ENCODE measurements around the gene ATF4. TPM values are rescaled to one million over a fixed set of nuclear protein-coding genes. Genes with fewer than 3 reads are reported as not detected.

The ATF4 gene
- total and polyA plus RNA-seq, 2 donors (not counting 3 experiments of a cell fraction or from before 2014, with no cell fraction given): 312 to 668 TPM

GRCh38 chr22:39476664-39477063 lies 43.7 kb upstream of the ATF4 start:
- no peaks in the 10 kb centered on the region for H3K27me3 ChIP-seq (ENCODE audit: control insufficient read depth in 2 of 2, insufficient read depth in 2 of 2, low read length in 2 of 2)
- ChIA-PET POLR2A (no interaction called here), CTCF (interaction anchor here (0.9 to 1.0 kb wide), 2 partner anchors 20 to 40 kb away, joined by 3 read pairs; no protein-coding TSS in a partner anchor)
- intact Hi-C loops (cut with micrococcal nuclease): no loop called here
- H3K79me2 ChIP-seq (ENCODE audit: control insufficient read depth, insufficient read depth, low read length): no peaks in the 10 kb centered on the region
- TF ChIP-seq GATA2 (IDR thresholded peaks at IDR 0.05; ENCODE audit: insufficient read depth, insufficient read length, low read depth, low read length) (no peak), JUN (IDR thresholded peaks at IDR 0.05; ENCODE audit: borderline replicate concordance, insufficient read depth, insufficient read length, low read depth) (no peak), EZH2 (IDR thresholded peaks at IDR 0.05; ENCODE audit: borderline replicate concordance, low read depth, low read length, severe bottlenecking) (no peak), POLR2A (IDR thresholded peaks at IDR 0.05; ENCODE audit: low read depth, low read length) (no peak), POLR2AphosphoS5 (IDR thresholded peaks at IDR 0.05; ENCODE audit: insufficient read depth, low read depth, low read length) (no peak), MAX (IDR thresholded peaks at IDR 0.05; ENCODE audit: insufficient read depth, insufficient read length) (no peak)
- dilution Hi-C loops (cut with MboI; ENCODE audit: extremely low pct_ligation_motif_present, low sequenced_read_pairs): no loop called here
- no peak overlapping the region for H3K9ac ChIP-seq (replicated peaks; ENCODE audit: extremely low read depth, insufficient read depth, low read length)
- no peak overlapping the region for H3K4me3 ChIP-seq (replicated peaks in 1 of 3; ENCODE audit: insufficient read depth in 1 of 3, low read depth in 1 of 3, low read length in 3 of 3)
- H3K4me1 ChIP-seq (ENCODE audit: control insufficient read depth, extremely low read depth, insufficient read depth, low read length): peaks cover 2% of the 10 kb centered on the region
- no peak overlapping the region for H3K27ac ChIP-seq (ENCODE audit: insufficient read depth, low read depth, low read length)
- FAIRE-seq: no peak
- H3K36me3 ChIP-seq (ENCODE audit: control insufficient read depth in 2 of 2, extremely low read depth in 1 of 2, insufficient read depth in 2 of 2, low read length in 2 of 2): no peaks in the 10 kb centered on the region
- H3K4me2 ChIP-seq (ENCODE audit: insufficient read depth, low read length): no peak overlapping the region
- H3K9me3 ChIP-seq (replicated peaks; ENCODE audit: control insufficient read depth, insufficient read depth, low read length): no peaks in the 10 kb centered on the region
- no peak for DNase-seq (ENCODE audit: low read depth, low spot score)
- no TSS peak for BruUV-seq (replicated peaks)
- no peaks in the 10 kb centered on the region for H3K9me1 ChIP-seq (replicated peaks; ENCODE audit: control insufficient read depth, extremely low read depth, insufficient read depth, low read length)
- H4K20me1 ChIP-seq (replicated peaks; ENCODE audit: control insufficient read depth, extremely low read depth, insufficient read depth, low read length): no peaks in the 10 kb centered on the region
- H2AFZ ChIP-seq (ENCODE audit: low read depth, low read length): no peak overlapping the region

- Histone ChIP-seq H3K36me3 (ENCODE audit: control insufficient read depth in 2 of 2, extremely low read depth in 1 of 2, insufficient read depth in 2 of 2, low read length in 2 of 2) (no peaks in the 10 kb centered on the region), H3K79me2 (ENCODE audit: control insufficient read depth, insufficient read depth, low read length) (no peaks in the 10 kb centered on the region), H3K9me3 (replicated peaks; ENCODE audit: control insufficient read depth, insufficient read depth, low read length) (no peaks in the 10 kb centered on the region), H3K4me3 (replicated peaks in 1 of 3; ENCODE audit: insufficient read depth in 1 of 3, low read depth in 1 of 3, low read length in 3 of 3) (no peak overlapping the region), H3K9ac (replicated peaks; ENCODE audit: extremely low read depth, insufficient read depth, low read length) (no peak overlapping the region), H2AFZ (ENCODE audit: low read depth, low read length) (no peak overlapping the region), H4K20me1 (replicated peaks; ENCODE audit: control insufficient read depth, extremely low read depth, insufficient read depth, low read length) (no peaks in the 10 kb centered on the region), H3K9me1 (replicated peaks; ENCODE audit: control insufficient read depth, extremely low read depth, insufficient read depth, low read length) (no peaks in the 10 kb centered on the region), H3K4me2 (ENCODE audit: insufficient read depth, low read length) (no peak overlapping the region), H3K4me1 (ENCODE audit: control insufficient read depth, extremely low read depth, insufficient read depth, low read length) (no peaks in the 10 kb centered on the region), H3K27ac (ENCODE audit: insufficient read depth, low read depth, low read length) (no peak overlapping the region), H3K27me3 (ENCODE audit: control insufficient read depth in 2 of 2, insufficient read depth in 2 of 2, low read length in 2 of 2) (no peaks in the 10 kb centered on the region)
- dilution Hi-C loops (cut with MboI; ENCODE audit: extremely low pct_ligation_motif_present, low sequenced_read_pairs) (no loop called here), intact Hi-C loops (cut with micrococcal nuclease) (no loop called here)
- DNase-seq (ENCODE audit: low read depth, low spot score) (no peak), FAIRE-seq (no peak)
- ChIA-PET CTCF (interaction anchor here (1.0 to 1.2 kb wide), 2 partner anchors 13 to 19 kb away, joined by 3 read pairs; no protein-coding TSS in a partner anchor), POLR2A (no interaction called here)
- TF ChIP-seq POLR2A (IDR thresholded peaks at IDR 0.05; ENCODE audit: low read depth, low read length): no peak
- TF ChIP-seq FOS (IDR thresholded peaks at IDR 0.05; ENCODE audit: borderline replicate concordance, insufficient read depth, low read length): no peak
- TF ChIP-seq MYC (IDR thresholded peaks at IDR 0.05; ENCODE audit: low read depth, low read length): no peak
- TF ChIP-seq JUN (IDR thresholded peaks at IDR 0.05; ENCODE audit: borderline replicate concordance, insufficient read depth, insufficient read length, low read depth): no peak
- TF ChIP-seq MAX (IDR thresholded peaks at IDR 0.05; ENCODE audit: insufficient read depth, insufficient read length): no peak
- TF ChIP-seq EZH2 (IDR thresholded peaks at IDR 0.05; ENCODE audit: borderline replicate concordance, low read depth, low read length, severe bottlenecking): no peak
- BruUV-seq (replicated peaks): no TSS peak
Observed at GRCh38 chr22:39477542-39477941, 42.8 kb upstream of the ATF4 start.
